Right lobe of liver (tissue), 6 donors: ENCODE results near the gene EXOSC5. TPM values are rescaled to one million over a fixed set of nuclear protein-coding genes. Genes with fewer than 3 reads are reported as not detected.

Experiments
- ATAC-seq, 4 donors: fragments of 200-7000 bp; cut with Tn5 transposase; one replicate each; pipeline ENCODE4 v1.9.1; 2020; ENCODE audit warnings: mild to moderate bottlenecking in 4 of 4, moderate library complexity in 4 of 4
- DNase-seq, 3 donors: peaks; one replicate each; pipeline ENCODE4 v3.0.0-alpha.2; 2020
- H3K27ac ChIP-seq, 3 donors: fragments of 200-600 bp; one replicate each; pipeline ENCODE4 v1.8.0; 2022
- H3K27me3 ChIP-seq, 2 donors: fragments of 200-600 bp; one replicate each; pipeline ENCODE4 v1.8.0; 2022
- H3K36me3 ChIP-seq, 4 donors: fragments of 200-600 bp; sonication (generic) in 1 of 4; one replicate each; pipeline versions ENCODE4 v1.5.1 to v1.8.0; 2017 to 2022; ENCODE audit warnings: control low read depth in 1 of 4
- H3K4me1 ChIP-seq, 4 donors: fragments of 200-600 bp; sonication (generic) in 1 of 4; one replicate each; pipeline versions ENCODE4 v1.5.1 to v1.8.0; 2017 to 2022; ENCODE audit warnings: control low read depth in 1 of 4
- H3K4me3 ChIP-seq, 3 donors: fragments of 200-600 bp; one replicate each; pipeline ENCODE4 v1.8.0; 2022
- H3K9me3 ChIP-seq, 4 donors: fragments of 200-600 bp; sonication (generic) in 1 of 4; one replicate each; pipeline versions ENCODE4 v1.5.1 to v1.8.0; 2017 to 2022; ENCODE audit warnings: control low read depth in 1 of 4
- CTCF ChIP-seq, 4 donors: fragments of 200-600 bp in 3 of 4; fragments of 450-650 bp in 1 of 4; IDR thresholded peaks; one replicate each; pipeline versions ENCODE4 v1.5.1 to v1.8.0; 2016 to 2022; ENCODE audit warnings: antibody characterized with exemption in 4 of 4, mild to moderate bottlenecking in 2 of 4
- POLR2A ChIP-seq: fragments of 450-650 bp; IDR thresholded peaks from one replicate; pipeline ENCODE4 v1.6.1; 2017; ENCODE audit warnings: antibody characterized with exemption, mild to moderate bottlenecking
- WGBS: methylation state at CpG from one replicate; pipeline ENCODE4 v1.1.6; 2018; ENCODE audit warnings: low coverage, low lambda C conversion rate; ENCODE audit not compliant: insufficient coverage; ENCODE audit errors: missing lambda C conversion rate; 5-methylcytosine and 5-hydroxymethylcytosine counted together
- intact Hi-C, 2 donors: fragments of 100-400 bp; cut with DNase I; formaldehyde crosslinking; loops; one replicate each; pipeline versions ENCODE4 v1.11.2 to v1.14.1; 2022
- total RNA-seq, 6 experiments: library from RNA; depleted of rRNA in 2 of 6; stranded (reverse); fragments of >200 nt in 2 of 6; fragmentation: NEBNext Ultra II Directional in 3 of 6; extraction: Animal tissue kit (Norgen Biotek cat#: 25700) in 3 of 6; gene quantifications; one replicate each; pipeline versions ENCODE4 v1.1.0 to v1.2.4, GENCODE V29; 2016 to 2023
- donor health status: DM: no; HTN: yes; CAD: no.
- donor health status: DM: no; HTN: no; CAD: no.
- donor health status: DM: no; HTN: no; CAD: no.
- donor health status: DM: no; HTN: yes; CAD: no.
- donor health status: DM: no; HTN: yes; CAD: no.

The EXOSC5 gene
- total RNA-seq, 6 experiments from 2014 or later: 6.1 to 26.6 (median 14.1) TPM

GRCh38 chr19:41426952-41427646, 29.9 kb upstream of the EXOSC5 start, which contains the start of gene B3GNT8:
Gene B3GNT8 (minus strand): TSS chr19:41427374. CDS start chr19:41426778, 596 bp downstream.
- TF ChIP-seq CTCF (IDR thresholded peaks at IDR 0.05) (no peak), POLR2A (no peak)
- H3K9me3 ChIP-seq: no peaks in the 10 kb centered on the region
- H3K27ac ChIP-seq: peak within 1 kb of the TSS; percentile 15 to 60 (median 37)
- peaks cover 0 to 30% (median 6%) of the 10 kb centered on the region in 4 donors for H3K36me3 ChIP-seq
- H3K27me3 ChIP-seq: no peaks in the 10 kb centered on the region
- peak in 2 of 3 donors; percentile 77 to 82 for DNase-seq
- ATAC-seq: peak; percentile 42 to 54 (median 48)
- intact Hi-C loops: no loop called here
- WGBS: 45% methylated on average over 16 of the region's 19 CpGs
- H3K4me3 ChIP-seq: peak within 1 kb of the TSS; percentile 20 to 40 (median 21)
- H3K4me1 ChIP-seq: peaks cover 0 to 12% (median 4%) of the 10 kb centered on the region in 4 donors

GRCh38 chr19:41426116-41426841, 29.1 kb upstream of the EXOSC5 start:
- ATAC-seq: no peak

GRCh38 chr19:41425174-41426115, 28.3 kb upstream of the EXOSC5 start:
- ATAC-seq: no peak
- H3K27ac ChIP-seq: no peak overlapping the region
- DNase-seq: no peak
- no peaks in the 10 kb centered on the region for H3K9me3 ChIP-seq
- intact Hi-C loops: no loop called here
- H3K36me3 ChIP-seq: peaks cover 0 to 39% (median 13%) of the 10 kb centered on the region in 4 donors
- TF ChIP-seq POLR2A (no peak), CTCF (IDR thresholded peaks at IDR 0.05) (no peak)
- 100% methylated on average over 1 of the region's 28 CpGs for WGBS
- H3K4me1 ChIP-seq: no peaks in the 10 kb centered on the region
- no peaks in the 10 kb centered on the region for H3K27me3 ChIP-seq
- H3K4me3 ChIP-seq: no peak overlapping the region

More at GRCh38 chr19:41426116-41426841, 29.1 kb upstream of the EXOSC5 start:
- Histone ChIP-seq H3K27me3 (no peaks in the 10 kb centered on the region), H3K4me3 (peak overlapping the region in 1 of 3 donors; percentile 40), H3K36me3 (peaks cover 0 to 32% (median 9%) of the 10 kb centered on the region in 4 donors), H3K4me1 (peaks cover 0 to 4% (median 1%) of the 10 kb centered on the region in 4 donors), H3K27ac (peak overlapping the region in 1 of 3 donors; percentile 37), H3K9me3 (no peaks in the 10 kb centered on the region)
- no peak for TF ChIP-seq POLR2A
- no peak for TF ChIP-seq CTCF (IDR thresholded peaks at IDR 0.05)
- intact Hi-C loops: no loop called here
- WGBS: 78% methylated on average over 12 of the region's 36 CpGs
- no peak for DNase-seq
